K562 (cell line): ENCODE measurements around the gene C4A. TPM values are rescaled to one million over a fixed set of nuclear protein-coding genes. Genes with fewer than 3 reads are reported as not detected.

Experiments used
- E2F8 ChIP-seq: fragments of 450-650 bp; IDR thresholded peaks from 2 replicates; pipeline ENCODE4 v1.7.1; 2018; ENCODE audit warnings: mild to moderate bottlenecking, low read depth; ENCODE audit not compliant: partially characterized antibody
- ELF1 ChIP-seq: fragments of 200-800 bp; sonication (Bioruptor generic); IDR thresholded peaks from 2 replicates; pipeline ENCODE4 v1.6.1; 2016; ENCODE audit warnings: missing genetic modification characterization, missing compliant biosample characterization
- PHF21A ChIP-seq: fragments of 450-650 bp; IDR thresholded peaks from 2 replicates; pipeline ENCODE4 v1.6.1; 2017; ENCODE audit warnings: low read depth, borderline replicate concordance
- RFX5 ChIP-seq: IDR thresholded peaks from 2 replicates; pipeline ENCODE4 v1.6.1; 2011; ENCODE audit warnings: low read depth, mild to moderate bottlenecking, improper control_type of control experiment, low read length
- SETDB1 ChIP-seq: IDR thresholded peaks from one replicate; pipeline ENCODE4 v1.6.1; 2012; ENCODE audit warnings: low read length, control low read depth, inconsistent platforms
- SMARCC2 ChIP-seq: fragments of 450-650 bp; IDR thresholded peaks from 2 replicates; pipeline ENCODE4 v1.6.1; 2017; ENCODE audit warnings: antibody characterized with exemption, moderate library complexity, mild to moderate bottlenecking, low read depth
- WHSC1 ChIP-seq: IDR thresholded peaks from one replicate; pipeline ENCODE4 v1.6.1; 2012; ENCODE audit warnings: low read length, control low read depth, inconsistent platforms
- ZBTB7A ChIP-seq: IDR thresholded peaks from 2 replicates; pipeline ENCODE4 v1.6.1; 2011; ENCODE audit warnings: low read depth, mild to moderate bottlenecking, low read length, moderate library complexity, borderline replicate concordance; ENCODE audit not compliant: control insufficient read depth
- ZKSCAN1 ChIP-seq: fragments of 150-350 bp; IDR thresholded peaks from 2 replicates; pipeline ENCODE4 v1.6.1; 2016; ENCODE audit warnings: low read depth, low read length
- ZNF121 ChIP-seq: sonication (generic); formaldehyde crosslinking; conservative IDR thresholded peaks from 2 replicates; pipeline ENCODE4 v1.8.0; 2022; ENCODE audit warnings: missing genetic modification reagents
- ZNF224 ChIP-seq: sonication (generic); formaldehyde crosslinking; IDR thresholded peaks from 2 replicates; pipeline ENCODE4 v1.8.0; 2022; ENCODE audit warnings: mild to moderate bottlenecking, missing genetic modification reagents
- ZNF280B ChIP-seq: fragments of 250-450 bp; sonication (Bioruptor Pico); IDR thresholded peaks from 2 replicates; pipeline ENCODE4 v1.5.1; 2021; ENCODE audit warnings: mild to moderate bottlenecking
- ZNF507 ChIP-seq: conservative IDR thresholded peaks from 2 replicates; pipeline ENCODE4 v1.6.1; 2017; ENCODE audit warnings: missing genetic modification characterization, missing compliant biosample characterization
- polyA plus RNA-seq, 8 experiments: library from polyadenylated mRNA; depleted of rRNA in 4 of 8; stranded (reverse) in 5 of 8; unstranded in 3 of 8; fragments of >200 nt; fragmentation: Nextera tagmentation in 2 of 8; fragmentation: Illumina TruSeq in 1 of 8; extraction: Ambion mirVana in 2 of 8; extraction: Trizol in 1 of 8; gene quantifications; 2 replicates each; pipeline versions ENCODE4 v1.2.1 to v1.2.3, GENCODE V29; 2011 to 2014; ENCODE audit warnings: inconsistent platforms in 1 of 8, missing spikeins in 1 of 8
- total RNA-seq, 7 experiments: library from RNA; depleted of rRNA in 6 of 7; stranded (reverse); fragments of >200 nt in 6 of 7; fragmentation: Illumina TruSeq in 2 of 7; extraction: Trizol in 2 of 7; gene quantifications; 2 replicates each; pipeline versions ENCODE4 v1.2.1 to v1.2.3, GENCODE V29; 2011 to 2021; ENCODE audit warnings: low replicate concordance in 1 of 7
- TF ChIP-seq, protein P1 (sequence below): fragments of 200-600 bp; sonication (generic); IDR thresholded peaks from one replicate; pipeline ENCODE4 v1.6.1; 2012; ENCODE audit warnings: mild to moderate bottlenecking, low read depth, low read length, inconsistent platforms

C4A gene
- total and polyA plus RNA-seq, 9 of the 15 experiments (the other 6 are each of a cell fraction or from before 2014, with no cell fraction given) = 0.27 to 7.6 (median 5.0) TPM

DNA sequence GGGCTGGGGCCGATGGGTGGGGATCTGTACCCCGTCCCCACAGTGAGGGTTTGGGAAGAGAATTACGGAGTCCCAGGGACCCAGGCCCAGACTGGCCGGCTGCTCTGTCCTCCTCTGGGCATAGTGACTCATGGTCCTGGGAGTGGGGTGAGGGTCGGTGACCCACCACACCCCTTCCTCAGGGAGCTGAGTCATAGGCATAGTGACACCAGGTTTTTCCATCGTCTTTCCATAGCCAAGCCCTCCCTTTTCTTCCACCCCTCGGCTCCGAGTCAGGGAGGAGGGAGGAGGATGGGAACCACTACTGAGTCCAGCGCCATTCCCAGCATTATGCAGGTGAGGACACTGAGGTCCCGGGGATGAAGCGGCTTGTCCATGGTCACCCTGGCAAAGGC, 65.2 kb downstream of the C4A start (continued):
- TF ChIP-seq, protein P1, sequence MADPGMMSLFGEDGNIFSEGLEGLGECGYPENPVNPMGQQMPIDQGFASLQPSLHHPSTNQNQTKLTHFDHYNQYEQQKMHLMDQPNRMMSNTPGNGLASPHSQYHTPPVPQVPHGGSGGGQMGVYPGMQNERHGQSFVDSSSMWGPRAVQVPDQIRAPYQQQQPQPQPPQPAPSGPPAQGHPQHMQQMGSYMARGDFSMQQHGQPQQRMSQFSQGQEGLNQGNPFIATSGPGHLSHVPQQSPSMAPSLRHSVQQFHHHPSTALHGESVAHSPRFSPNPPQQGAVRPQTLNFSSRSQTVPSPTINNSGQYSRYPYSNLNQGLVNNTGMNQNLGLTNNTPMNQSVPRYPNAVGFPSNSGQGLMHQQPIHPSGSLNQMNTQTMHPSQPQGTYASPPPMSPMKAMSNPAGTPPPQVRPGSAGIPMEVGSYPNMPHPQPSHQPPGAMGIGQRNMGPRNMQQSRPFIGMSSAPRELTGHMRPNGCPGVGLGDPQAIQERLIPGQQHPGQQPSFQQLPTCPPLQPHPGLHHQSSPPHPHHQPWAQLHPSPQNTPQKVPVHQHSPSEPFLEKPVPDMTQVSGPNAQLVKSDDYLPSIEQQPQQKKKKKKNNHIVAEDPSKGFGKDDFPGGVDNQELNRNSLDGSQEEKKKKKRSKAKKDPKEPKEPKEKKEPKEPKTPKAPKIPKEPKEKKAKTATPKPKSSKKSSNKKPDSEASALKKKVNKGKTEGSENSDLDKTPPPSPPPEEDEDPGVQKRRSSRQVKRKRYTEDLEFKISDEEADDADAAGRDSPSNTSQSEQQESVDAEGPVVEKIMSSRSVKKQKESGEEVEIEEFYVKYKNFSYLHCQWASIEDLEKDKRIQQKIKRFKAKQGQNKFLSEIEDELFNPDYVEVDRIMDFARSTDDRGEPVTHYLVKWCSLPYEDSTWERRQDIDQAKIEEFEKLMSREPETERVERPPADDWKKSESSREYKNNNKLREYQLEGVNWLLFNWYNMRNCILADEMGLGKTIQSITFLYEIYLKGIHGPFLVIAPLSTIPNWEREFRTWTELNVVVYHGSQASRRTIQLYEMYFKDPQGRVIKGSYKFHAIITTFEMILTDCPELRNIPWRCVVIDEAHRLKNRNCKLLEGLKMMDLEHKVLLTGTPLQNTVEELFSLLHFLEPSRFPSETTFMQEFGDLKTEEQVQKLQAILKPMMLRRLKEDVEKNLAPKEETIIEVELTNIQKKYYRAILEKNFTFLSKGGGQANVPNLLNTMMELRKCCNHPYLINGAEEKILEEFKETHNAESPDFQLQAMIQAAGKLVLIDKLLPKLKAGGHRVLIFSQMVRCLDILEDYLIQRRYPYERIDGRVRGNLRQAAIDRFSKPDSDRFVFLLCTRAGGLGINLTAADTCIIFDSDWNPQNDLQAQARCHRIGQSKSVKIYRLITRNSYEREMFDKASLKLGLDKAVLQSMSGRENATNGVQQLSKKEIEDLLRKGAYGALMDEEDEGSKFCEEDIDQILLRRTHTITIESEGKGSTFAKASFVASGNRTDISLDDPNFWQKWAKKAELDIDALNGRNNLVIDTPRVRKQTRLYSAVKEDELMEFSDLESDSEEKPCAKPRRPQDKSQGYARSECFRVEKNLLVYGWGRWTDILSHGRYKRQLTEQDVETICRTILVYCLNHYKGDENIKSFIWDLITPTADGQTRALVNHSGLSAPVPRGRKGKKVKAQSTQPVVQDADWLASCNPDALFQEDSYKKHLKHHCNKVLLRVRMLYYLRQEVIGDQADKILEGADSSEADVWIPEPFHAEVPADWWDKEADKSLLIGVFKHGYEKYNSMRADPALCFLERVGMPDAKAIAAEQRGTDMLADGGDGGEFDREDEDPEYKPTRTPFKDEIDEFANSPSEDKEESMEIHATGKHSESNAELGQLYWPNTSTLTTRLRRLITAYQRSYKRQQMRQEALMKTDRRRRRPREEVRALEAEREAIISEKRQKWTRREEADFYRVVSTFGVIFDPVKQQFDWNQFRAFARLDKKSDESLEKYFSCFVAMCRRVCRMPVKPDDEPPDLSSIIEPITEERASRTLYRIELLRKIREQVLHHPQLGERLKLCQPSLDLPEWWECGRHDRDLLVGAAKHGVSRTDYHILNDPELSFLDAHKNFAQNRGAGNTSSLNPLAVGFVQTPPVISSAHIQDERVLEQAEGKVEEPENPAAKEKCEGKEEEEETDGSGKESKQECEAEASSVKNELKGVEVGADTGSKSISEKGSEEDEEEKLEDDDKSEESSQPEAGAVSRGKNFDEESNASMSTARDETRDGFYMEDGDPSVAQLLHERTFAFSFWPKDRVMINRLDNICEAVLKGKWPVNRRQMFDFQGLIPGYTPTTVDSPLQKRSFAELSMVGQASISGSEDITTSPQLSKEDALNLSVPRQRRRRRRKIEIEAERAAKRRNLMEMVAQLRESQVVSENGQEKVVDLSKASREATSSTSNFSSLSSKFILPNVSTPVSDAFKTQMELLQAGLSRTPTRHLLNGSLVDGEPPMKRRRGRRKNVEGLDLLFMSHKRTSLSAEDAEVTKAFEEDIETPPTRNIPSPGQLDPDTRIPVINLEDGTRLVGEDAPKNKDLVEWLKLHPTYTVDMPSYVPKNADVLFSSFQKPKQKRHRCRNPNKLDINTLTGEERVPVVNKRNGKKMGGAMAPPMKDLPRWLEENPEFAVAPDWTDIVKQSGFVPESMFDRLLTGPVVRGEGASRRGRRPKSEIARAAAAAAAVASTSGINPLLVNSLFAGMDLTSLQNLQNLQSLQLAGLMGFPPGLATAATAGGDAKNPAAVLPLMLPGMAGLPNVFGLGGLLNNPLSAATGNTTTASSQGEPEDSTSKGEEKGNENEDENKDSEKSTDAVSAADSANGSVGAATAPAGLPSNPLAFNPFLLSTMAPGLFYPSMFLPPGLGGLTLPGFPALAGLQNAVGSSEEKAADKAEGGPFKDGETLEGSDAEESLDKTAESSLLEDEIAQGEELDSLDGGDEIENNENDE = no peak
- peak; percentile 14 for TF ChIP-seq WHSC1
- TF ChIP-seq ZNF121 = no peak
- TF ChIP-seq ZNF280B = no peak
- TF ChIP-seq PHF21A = no peak
- no peak for TF ChIP-seq RFX5
- no peak for TF ChIP-seq ZKSCAN1
- no peak for TF ChIP-seq ZNF507 (tag)
- TF ChIP-seq ZBTB7A = peak; percentile 89
- TF ChIP-seq E2F8 = no peak
- TF ChIP-seq ELF1 (tag) = no peak
- no peak for TF ChIP-seq SETDB1
- no peak for TF ChIP-seq SMARCC2
- TF ChIP-seq ZNF224 (CRISPR knock-in tag) = no peak
